ENCODE measurements around the gene MEF2A. TPM values are rescaled to one million over a fixed set of nuclear protein-coding genes. Genes with fewer than 3 reads are reported as not detected.

MEF2A gene
- total and polyA plus RNA-seq, 9 of the 15 experiments (the other 6 are each of a cell fraction or from before 2014, with no cell fraction given): 1.6 to 18.7 (median 8.7) TPM

DNA sequence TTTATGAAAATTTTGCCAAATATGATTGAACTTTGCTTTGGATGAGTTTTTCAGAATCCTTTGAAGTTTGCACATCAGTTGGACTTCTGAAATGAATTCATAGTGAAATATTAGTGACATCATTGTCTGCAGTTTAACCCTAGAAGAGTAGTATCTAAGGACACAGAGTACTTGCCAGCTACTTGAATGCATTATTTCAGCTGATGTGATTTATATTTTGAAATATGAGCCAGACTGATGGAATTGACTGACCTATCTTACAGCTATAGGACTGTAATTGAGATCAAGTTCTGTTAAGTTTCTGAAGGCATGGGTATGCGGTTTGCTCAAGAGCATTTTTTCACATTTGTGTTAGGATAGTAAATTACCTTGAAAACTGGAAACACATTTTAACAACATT is 116.2 kb downstream of the MEF2A start:
- H3K4me1 ChIP-seq (replicated peaks in 1 of 2; ENCODE audit: control insufficient read depth in 2 of 2, insufficient read depth in 2 of 2, low read length in 2 of 2): no peaks in the 10 kb centered on the region
- H3K4me3 ChIP-seq: no peak overlapping the region
- no peak overlapping the region for H2AFZ ChIP-seq (ENCODE audit: low read depth, low read length)
- no peaks in the 10 kb centered on the region for H3K9me1 ChIP-seq (ENCODE audit: control insufficient read depth, insufficient read depth, low read length)
- in situ Hi-C loops (cut with MboI) (no loop called here), intact Hi-C loops (cut with micrococcal nuclease) (no loop called here)
- ATAC-seq (no peak), DNase-seq (ENCODE audit: extremely low read depth in 1 of 4, low spot score in 3 of 4) (no peak), FAIRE-seq (no peak)
- H3K27me3 ChIP-seq (ENCODE audit: control insufficient read depth in 2 of 2, insufficient read depth in 2 of 2, low read length in 2 of 2): no peaks in the 10 kb centered on the region
- BruUV-seq (replicated peaks): no TSS peak
- ChIA-PET CTCF (ENCODE audit: low intra/inter-chr PET ratio) (no interaction called here), POLR2A (no interaction called here)
- no peaks in the 10 kb centered on the region for H3K36me3 ChIP-seq (ENCODE audit: control insufficient read depth, insufficient read depth, low read length)
- TF ChIP-seq SREBF2 (CRISPR knock-in tag; IDR thresholded peaks at IDR 0.05) (no peak), MCM5 (IDR thresholded peaks at IDR 0.05; ENCODE audit: low read depth) (no peak), CBFB (CRISPR knock-in tag; IDR thresholded peaks at IDR 0.05) (no peak), MTA3 (IDR thresholded peaks at IDR 0.05; ENCODE audit: borderline replicate concordance) (no peak), ZNF77 (CRISPR knock-in tag; IDR thresholded peaks at IDR 0.05) (no peak), GATA2 (CRISPR knock-in tag; IDR thresholded peaks at IDR 0.05) (no peak)
- TF ChIP-seq, protein P1, sequence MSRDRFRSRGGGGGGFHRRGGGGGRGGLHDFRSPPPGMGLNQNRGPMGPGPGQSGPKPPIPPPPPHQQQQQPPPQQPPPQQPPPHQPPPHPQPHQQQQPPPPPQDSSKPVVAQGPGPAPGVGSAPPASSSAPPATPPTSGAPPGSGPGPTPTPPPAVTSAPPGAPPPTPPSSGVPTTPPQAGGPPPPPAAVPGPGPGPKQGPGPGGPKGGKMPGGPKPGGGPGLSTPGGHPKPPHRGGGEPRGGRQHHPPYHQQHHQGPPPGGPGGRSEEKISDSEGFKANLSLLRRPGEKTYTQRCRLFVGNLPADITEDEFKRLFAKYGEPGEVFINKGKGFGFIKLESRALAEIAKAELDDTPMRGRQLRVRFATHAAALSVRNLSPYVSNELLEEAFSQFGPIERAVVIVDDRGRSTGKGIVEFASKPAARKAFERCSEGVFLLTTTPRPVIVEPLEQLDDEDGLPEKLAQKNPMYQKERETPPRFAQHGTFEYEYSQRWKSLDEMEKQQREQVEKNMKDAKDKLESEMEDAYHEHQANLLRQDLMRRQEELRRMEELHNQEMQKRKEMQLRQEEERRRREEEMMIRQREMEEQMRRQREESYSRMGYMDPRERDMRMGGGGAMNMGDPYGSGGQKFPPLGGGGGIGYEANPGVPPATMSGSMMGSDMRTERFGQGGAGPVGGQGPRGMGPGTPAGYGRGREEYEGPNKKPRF (IDR thresholded peaks at IDR 0.05; ENCODE audit: low read depth, low read length): no peak
- H3K9me3 ChIP-seq (replicated peaks; ENCODE audit: control insufficient read depth, insufficient read depth, low read depth, low read length): no peaks in the 10 kb centered on the region
- no peak overlapping the region for H3K4me2 ChIP-seq (ENCODE audit: insufficient read depth, low read length)
- no peak overlapping the region for H3K9ac ChIP-seq (ENCODE audit: insufficient read depth in 1 of 2, low read depth in 2 of 2, low read length in 2 of 2)
- H3K79me2 ChIP-seq (ENCODE audit: control insufficient read depth, insufficient read depth, low read length): no peaks in the 10 kb centered on the region
- WGBS (ENCODE audit: insufficient coverage, low coverage, missing lambda C conversion rate): 26% methylated on average over 1 of the region's 1 CpG
- no peaks in the 10 kb centered on the region for H4K20me1 ChIP-seq (replicated peaks; ENCODE audit: control insufficient read depth, insufficient read depth, low read length)
- no peak overlapping the region for H3K27ac ChIP-seq (ENCODE audit: extremely low read depth, low read depth, low read length)

Measured in K562 (cell line).